ENCODE data around the gene OR51S1.
A peak's percentile ranks its signal among the peaks of the same experiment; 100 is the strongest.
"Not testable (repeated sequence)": the region's sequence is repeated elsewhere in the genome, so short reads cannot be mapped to it uniquely, and the experiment has no call there.

Gene OR51S1

DNA sequence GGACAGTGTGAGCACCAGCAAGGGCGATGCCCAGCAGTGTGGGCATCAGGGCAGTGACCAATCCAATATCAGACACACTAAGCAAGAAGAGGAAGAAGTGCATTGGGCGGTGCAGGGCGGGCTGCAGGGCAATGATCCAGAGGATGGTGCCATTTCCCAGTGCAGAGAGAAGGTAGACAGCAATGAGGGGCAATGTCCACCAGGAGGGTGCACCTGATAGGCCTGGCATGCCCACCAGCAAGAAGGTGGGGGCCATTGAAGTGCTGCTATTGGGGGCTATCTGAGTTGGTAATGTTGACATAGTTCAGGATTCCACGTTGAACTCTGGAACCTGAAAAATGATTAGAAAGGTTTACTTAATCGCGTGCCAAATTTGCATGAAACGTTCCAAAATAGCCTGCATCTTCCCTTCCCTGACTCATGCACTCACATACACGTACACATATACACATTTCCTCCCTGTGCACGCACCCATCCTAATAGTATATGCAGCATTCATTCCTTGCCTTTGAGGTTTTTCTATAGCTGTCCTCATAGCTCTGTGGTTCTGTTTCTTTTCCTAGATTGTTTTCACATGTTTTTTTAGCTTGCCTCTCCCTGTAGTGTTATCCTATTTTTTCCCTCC, at the start of gene OR51S1:
Gene OR51S1, minus strand, starts transcription at position 301 of the 625 bp plus-strand sequence. Its CDS starts 0 bp downstream, at position 301.
- DNase-seq, result no peak

GRCh38 chr11:4891996-4892640, 43.1 kb upstream of the OR51S1 start:
- no peak for DNase-seq

GRCh38 chr11:4890279-4890678, 41.3 kb upstream of the OR51S1 start:
- DNase-seq, result no peak

GRCh38 chr11:4887591-4887990, 38.6 kb upstream of the OR51S1 start:
- no peak for DNase-seq

DNA sequence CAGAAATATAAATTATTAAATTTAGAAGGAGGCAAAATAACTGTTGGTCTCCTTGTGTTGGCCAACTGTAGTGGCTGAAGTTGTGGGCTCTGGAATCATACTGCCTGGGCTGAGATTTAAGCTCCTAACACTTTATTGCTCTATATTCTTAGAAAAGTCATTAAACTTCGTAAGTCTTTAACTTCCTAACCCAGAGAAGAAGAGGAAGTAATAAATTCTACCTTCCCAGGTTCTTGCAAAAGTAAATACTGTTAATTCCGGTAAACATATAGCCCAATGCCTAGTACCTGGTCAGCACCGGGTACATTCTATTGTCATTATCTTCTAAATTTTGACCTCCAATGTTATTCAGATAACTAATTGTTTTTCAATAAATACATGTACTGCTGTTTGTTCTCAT, 37.2 kb upstream of the OR51S1 start:
- DNase-seq, result no peak

- DNase-seq, result no peak
These were observed 35.4 kb upstream of the OR51S1 start for GRCh38 chr11:4884361-4884760.

- peak; percentile 2 for DNase-seq
These were observed 33.5 kb upstream of the OR51S1 start for GRCh38 chr11:4882543-4882942.

- DNase-seq, result no peak
These were observed 33.0 kb upstream of the OR51S1 start, which contains the start of gene OR51T1 for GRCh38 chr11:4881860-4882500. OR51T1 (plus strand) TSS chr11:4881900; CDS start chr11:4881900, 0 bp downstream.

DNA sequence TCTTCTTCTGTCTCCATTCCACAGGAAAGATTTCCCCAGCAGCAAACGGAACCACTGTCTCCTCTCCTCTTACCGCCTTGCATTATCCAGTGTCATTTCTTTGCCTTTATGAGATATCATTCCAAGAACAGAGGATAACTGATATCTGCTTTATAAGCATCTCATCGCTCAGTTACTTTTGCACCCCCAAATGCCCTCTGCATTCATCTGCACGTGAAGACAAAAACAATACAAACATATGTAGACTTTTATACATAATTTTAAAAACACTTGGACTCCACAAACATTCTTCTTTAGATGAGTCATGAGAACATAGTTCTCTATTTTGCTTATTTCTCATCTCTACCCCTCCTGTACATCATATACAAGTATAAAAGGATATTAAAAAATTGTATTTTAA, 32.2 kb upstream of the OR51S1 start:
- no peak for DNase-seq

DNA sequence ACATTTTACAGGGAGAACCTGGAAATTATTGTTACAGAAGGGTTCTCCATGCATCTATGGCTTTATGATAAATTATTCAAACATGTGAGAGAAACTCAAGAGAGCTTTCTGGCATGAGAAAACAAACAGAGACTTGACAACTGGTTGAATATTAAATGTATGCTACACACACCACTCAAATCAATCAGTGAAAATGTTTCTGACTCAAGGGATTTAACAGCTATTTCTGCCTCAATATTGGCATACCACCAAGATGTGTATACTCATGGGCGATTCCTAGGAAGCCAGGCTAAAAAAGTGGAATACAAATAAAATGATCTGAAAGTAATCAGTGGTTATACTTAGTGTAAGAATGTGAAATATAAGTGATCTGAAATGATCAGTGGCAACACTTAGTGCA, 16.8 kb upstream of the OR51S1 start:
- DNase-seq, result no peak

DNA sequence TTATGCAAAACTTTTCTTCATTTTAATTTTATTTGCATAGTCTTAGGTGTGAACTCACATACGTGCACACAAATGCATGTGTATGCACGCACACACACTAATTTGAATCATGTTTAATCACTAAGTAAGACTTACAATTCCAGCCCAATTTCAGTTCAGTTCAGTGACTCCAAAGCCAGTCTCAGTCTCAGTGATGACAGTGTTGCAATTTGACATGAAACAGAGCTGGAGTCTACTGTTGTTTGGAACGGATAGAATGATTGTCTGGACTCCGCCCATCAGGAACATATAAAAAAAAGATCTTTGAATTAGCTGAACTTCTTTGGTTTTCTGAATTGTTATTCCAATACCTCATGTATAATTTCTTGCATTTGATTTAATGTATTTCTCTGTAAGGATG, 14.9 kb upstream of the OR51S1 start:
- no peak for DNase-seq

DNA sequence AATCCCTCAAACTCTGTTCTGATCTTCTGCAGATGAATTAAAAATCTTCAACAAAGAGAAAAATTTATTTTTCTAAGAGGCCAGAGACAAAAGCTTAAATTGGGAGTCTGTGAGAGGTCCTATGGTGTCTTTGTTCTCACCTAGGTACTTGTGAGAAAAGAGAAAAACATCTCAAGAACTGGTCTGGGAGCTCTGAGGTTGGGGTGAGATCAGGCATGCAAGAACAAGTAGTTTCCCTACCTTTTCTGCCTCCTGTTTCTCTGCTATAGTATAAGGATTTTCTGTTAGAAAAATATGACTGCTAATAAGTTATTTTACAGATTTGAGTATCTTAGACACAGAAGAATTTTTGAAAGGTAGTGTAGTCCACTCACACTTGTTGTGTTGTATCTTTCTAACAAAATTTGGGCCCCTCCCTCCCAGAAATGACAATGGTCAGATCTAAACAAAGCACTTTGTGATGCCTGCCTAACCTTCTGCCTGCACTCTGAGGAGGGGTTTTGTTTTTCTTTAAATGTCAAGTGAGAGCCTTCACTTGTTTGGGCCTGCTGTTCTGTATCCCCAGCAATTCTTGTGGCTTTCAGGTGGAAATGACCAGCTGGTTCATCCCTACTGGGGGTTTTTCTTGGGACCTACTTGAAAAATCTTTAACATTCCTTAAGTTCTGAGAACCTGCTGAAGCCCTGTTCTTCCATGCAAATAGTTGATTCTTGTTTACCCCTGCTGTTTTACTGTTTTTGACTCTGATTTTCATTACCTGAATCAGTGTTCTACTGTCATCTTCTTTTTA, 13.6 kb upstream of the OR51S1 start:
- no peak for DNase-seq

- DNase-seq, result not testable (repeated sequence)
These were observed 5.3 kb upstream of the OR51S1 start for GRCh38 chr11:4854286-4854685.

GRCh38 chr11:4851033-4851432, 2.0 kb upstream of the OR51S1 start:
- DNase-seq, result no peak

DNA sequence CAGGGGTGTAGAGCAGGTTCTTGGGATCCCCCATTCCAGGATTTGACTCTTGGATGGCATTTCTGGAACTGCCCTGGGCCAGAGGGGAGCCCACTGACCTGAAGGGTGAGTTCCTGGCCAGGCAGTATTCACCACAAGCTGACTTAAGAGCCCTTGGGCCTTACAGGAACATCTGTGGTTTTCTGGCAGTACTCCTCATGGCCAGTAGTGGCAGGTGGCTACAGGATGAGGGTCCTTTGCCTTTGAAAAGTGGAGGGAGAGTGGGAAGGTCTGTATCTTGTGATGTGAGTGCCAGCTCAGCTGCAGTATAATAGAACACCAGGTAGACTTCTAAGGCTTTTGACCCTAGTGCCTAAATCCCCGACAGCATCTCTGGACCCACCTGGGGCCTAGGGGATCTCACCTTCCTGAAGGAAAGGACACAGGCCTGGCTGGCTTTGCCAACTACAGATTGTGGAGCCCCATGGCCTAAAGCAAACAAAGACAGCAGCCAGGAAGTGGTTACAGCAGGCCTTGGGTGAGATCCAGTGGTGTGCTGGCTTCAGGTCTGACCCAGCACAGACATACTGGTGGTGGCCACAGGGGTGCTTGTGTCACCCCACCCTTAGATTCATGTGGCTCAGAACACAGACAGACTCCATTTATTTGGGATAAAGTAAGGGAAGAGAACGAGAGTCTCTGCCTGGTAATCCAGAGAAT, 9.0 kb downstream of the OR51S1 start:
- no peak for DNase-seq

DNA sequence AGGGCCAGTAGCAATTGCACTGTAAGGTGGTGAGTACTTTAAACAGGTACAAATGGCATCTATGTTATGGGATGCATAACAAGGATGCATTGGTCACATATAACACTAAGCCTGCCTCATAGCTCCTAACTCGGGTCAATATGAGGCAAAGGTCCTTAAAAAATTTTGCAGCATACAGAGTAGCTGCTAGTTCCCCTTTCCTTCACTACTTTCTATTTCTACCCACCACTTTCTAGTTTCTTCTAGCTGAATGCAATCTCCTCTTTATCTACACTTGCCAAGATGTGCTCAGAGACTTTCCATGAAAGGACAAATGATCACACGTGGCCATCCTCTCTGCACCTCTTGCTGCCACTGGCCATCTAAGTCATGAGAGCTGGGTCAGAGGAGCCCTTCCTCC, 18.1 kb downstream of the OR51S1 start:
- no peak for DNase-seq

GRCh38 chr11:4830346-4830745, 18.7 kb downstream of the OR51S1 start:
- DNase-seq, result no peak

DNA sequence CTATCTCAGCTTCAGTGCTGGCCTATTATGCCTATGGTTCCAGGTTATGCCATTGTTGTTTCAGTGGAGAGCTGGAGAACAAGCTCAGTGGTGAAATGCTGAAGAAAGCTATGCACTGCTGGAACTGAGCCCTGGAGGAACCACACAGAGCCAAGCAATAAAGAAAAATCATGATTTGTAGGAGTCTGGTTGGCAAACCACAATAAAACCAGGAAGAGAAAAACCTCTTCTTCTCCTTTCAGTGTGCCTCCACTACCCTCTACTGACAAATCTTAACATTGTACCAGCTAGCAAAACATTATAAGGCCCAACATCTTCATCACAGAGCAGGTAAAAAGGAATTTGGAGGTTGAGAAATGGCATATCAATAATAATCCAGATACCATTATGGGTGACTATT, 22.6 kb downstream of the OR51S1 start:
- no peak for DNase-seq

- DNase-seq, result no peak
These were observed 23.9 kb downstream of the OR51S1 start for GRCh38 chr11:4825132-4825531.

DNA sequence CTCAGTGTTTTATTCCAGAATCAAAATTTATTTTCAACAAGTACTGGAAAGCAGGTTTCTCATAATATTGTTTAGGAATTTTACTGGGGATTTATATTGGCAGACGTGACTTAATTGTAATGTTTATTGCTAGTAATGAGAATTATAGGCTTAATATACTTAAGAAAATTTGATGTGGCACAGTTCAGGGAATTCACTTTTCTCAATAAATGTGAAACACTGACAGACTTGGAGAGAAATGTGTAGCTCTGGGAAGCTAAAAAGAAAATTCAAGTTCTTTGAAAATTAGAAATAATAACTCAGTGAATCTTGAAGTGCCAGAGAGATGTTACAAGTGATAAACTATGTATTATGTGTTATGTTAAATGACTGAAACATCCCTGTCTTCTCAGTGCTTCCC, 28.0 kb downstream of the OR51S1 start, which contains the start of gene OR51F2:
Gene OR51F2, plus strand, starts transcription at position 301 of the 400 bp plus-strand sequence. CDS start 101 bp downstream, outside the sequence.
- DNase-seq, result no peak

GRCh38 chr11:4809246-4809645, 39.8 kb downstream of the OR51S1 start:
- no peak for DNase-seq

- DNase-seq, result no peak
These were observed 40.5 kb downstream of the OR51S1 start for GRCh38 chr11:4808476-4808875.

DNA sequence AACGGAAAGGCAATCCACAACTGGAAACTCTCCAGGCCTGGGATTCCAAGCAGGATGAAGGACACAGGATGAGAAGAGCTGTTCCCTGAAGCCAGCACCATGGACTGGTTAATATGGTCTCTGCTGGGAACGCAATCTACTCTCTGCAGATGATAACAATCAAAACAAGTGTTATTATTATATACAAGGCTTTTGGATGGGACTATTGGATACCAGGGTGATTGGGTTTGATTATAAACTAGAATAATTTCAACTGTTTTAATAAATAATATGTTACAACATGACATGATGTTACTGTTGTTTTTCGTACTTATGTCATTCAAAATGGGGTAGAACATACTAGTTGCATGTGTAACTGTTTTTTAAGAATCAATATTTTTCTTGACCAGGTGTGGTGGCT, 44.7 kb downstream of the OR51S1 start, which contains the start of gene OR52R1:
Gene OR52R1, minus strand, starts transcription at position 101 of the 400 bp plus-strand sequence. Its CDS starts 0 bp downstream, at position 101.
- DNase-seq, result no peak

Measured in NCI-H2081 treated with DMSO at 0.1 percent for 48 hours (cell line).